ENCODE results near the gene PDZRN3.
A peak's percentile ranks its signal among the peaks of the same experiment; 100 is the strongest.

PDZRN3 gene

DNA sequence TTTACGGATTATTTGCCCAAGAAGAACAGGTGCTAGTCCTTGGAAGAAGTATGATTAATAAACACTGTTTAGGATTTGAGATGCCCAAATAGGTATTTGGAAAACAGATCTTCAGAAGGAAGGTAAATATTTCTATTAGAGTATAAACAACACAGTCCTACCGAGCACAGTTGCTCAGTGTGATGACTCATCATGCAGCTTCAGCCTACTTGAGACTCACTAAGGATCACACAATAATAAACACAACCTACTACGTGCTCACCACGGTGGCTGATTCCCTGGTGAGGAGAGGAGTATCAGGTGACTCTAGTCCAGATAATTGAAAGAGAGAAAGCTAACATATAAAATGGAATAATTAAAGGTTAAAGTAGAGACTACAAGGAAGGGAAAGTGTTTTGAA lies 72.0 kb downstream of the PDZRN3 start:
- Mint-ChIP-seq H3K27ac (peak overlapping the region in 2 of 3 experiments; percentile 32 to 72), H3K4me1 (peaks cover 80% of the 10 kb centered on the region), H3K36me3 (ENCODE audit: low read depth) (peaks cover 9% of the 10 kb centered on the region), H3K4me3 (no peak overlapping the region), H3K9me3 (no peaks in the 10 kb centered on the region), H3K27me3 (ENCODE audit: low read depth) (peaks cover 3% of the 10 kb centered on the region)
- TF ChIP-seq, protein P1, sequence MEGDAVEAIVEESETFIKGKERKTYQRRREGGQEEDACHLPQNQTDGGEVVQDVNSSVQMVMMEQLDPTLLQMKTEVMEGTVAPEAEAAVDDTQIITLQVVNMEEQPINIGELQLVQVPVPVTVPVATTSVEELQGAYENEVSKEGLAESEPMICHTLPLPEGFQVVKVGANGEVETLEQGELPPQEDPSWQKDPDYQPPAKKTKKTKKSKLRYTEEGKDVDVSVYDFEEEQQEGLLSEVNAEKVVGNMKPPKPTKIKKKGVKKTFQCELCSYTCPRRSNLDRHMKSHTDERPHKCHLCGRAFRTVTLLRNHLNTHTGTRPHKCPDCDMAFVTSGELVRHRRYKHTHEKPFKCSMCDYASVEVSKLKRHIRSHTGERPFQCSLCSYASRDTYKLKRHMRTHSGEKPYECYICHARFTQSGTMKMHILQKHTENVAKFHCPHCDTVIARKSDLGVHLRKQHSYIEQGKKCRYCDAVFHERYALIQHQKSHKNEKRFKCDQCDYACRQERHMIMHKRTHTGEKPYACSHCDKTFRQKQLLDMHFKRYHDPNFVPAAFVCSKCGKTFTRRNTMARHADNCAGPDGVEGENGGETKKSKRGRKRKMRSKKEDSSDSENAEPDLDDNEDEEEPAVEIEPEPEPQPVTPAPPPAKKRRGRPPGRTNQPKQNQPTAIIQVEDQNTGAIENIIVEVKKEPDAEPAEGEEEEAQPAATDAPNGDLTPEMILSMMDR (IDR thresholded peaks at IDR 0.05; ENCODE audit: unreplicated experiment in 3 of 3): no peak

DNA sequence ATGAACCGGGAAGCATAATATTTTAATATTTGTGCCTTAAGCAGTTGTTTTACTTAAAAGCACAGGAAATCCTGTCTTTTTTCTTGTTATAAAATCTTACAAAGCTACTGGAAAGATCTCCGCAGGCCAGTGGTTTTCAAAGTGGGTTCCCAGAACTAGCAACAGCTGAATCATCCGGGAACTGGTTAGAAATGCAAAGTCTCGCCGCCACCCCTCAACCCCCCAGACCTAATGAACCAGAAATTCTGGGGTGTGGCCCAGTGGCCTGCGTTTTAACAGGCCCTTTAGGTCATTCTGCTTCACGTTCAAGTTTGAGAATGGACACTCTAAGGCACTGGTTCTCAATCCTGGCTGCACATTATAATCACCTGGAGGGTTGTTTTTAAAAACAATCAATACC lies 74.7 kb downstream of the PDZRN3 start:
- no peaks in the 10 kb centered on the region for H3K9me3 Mint-ChIP-seq
- peaks cover 3% of the 10 kb centered on the region for H3K27me3 Mint-ChIP-seq (ENCODE audit: low read depth)
- TF ChIP-seq, protein P1 (IDR thresholded peaks at IDR 0.05; ENCODE audit: unreplicated experiment in 3 of 3): no peak
- no peak overlapping the region for H3K4me3 Mint-ChIP-seq
- H3K4me1 Mint-ChIP-seq: peaks cover 73% of the 10 kb centered on the region
- peak overlapping the region; percentile 70 to 99 (median 93) for H3K27ac Mint-ChIP-seq
- peaks cover 9% of the 10 kb centered on the region for H3K36me3 Mint-ChIP-seq (ENCODE audit: low read depth)

DNA sequence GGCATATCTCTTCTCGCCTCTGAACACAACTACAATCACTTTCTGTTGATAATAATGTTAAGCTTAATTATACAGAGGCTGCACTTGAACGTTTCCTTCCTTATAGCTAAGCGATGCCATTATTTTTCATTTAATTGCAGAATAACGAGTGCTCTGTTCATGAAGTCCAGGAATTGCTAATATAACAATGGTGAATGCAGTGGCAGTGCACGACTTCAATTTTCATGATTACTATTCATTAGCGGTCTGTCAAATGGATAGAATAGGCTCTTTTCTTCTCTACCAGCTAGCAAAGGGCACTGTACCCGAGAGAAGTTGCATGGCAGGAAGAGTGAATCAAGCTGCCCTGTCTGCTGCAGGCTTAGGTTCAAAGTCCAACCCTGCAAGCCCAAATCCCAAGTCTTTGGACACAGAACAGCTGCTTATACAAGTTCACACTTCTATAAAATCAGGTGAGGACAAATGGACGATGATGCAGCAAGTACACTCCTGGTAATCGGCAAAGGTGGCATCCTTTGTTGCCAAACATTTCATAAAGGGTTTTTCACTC lies 75.6 kb downstream of the PDZRN3 start:
- TF ChIP-seq, protein P1 (IDR thresholded peaks at IDR 0.05; ENCODE audit: unreplicated experiment in 3 of 3): no peak

DNA sequence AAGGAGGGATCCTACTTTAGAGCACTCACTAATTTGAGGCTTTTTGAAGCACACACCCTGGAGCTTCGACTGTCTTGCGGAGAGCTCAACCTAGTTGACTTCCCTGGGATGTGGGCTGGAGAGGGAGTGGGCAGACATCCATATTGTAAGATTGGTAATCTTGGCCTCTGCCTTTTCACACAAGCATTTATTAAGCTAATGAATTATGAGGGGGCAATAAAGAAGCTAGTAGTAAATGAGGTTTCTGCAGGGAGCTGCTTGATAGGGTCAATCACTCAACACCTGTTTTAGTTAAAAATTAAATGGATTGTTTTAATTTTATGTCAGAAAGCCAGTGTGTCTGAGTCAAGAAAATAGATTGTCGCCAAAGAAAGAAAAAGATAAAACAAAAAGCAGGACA lies 76.3 kb downstream of the PDZRN3 start:
- TF ChIP-seq, protein P1 (IDR thresholded peaks at IDR 0.05; ENCODE audit: unreplicated experiment in 3 of 3): no peak
- Mint-ChIP-seq H3K27me3 (ENCODE audit: low read depth) (peaks cover 3% of the 10 kb centered on the region), H3K4me1 (peaks cover 63% of the 10 kb centered on the region), H3K27ac (peak overlapping the region; percentile 93 to 99 (median 96)), H3K9me3 (no peaks in the 10 kb centered on the region), H3K4me3 (peak overlapping the region in 1 of 3 experiments; percentile 29), H3K36me3 (ENCODE audit: low read depth) (peaks cover 9% of the 10 kb centered on the region)

More for the DNA sequence above, 75.6 kb downstream of the PDZRN3 start:
- Mint-ChIP-seq H3K9me3 (no peaks in the 10 kb centered on the region), H3K27ac (peak overlapping the region; percentile 70 to 99 (median 93)), H3K4me1 (peaks cover 68% of the 10 kb centered on the region), H3K27me3 (ENCODE audit: low read depth) (peaks cover 3% of the 10 kb centered on the region), H3K4me3 (no peak overlapping the region), H3K36me3 (ENCODE audit: low read depth) (peaks cover 9% of the 10 kb centered on the region)

DNA sequence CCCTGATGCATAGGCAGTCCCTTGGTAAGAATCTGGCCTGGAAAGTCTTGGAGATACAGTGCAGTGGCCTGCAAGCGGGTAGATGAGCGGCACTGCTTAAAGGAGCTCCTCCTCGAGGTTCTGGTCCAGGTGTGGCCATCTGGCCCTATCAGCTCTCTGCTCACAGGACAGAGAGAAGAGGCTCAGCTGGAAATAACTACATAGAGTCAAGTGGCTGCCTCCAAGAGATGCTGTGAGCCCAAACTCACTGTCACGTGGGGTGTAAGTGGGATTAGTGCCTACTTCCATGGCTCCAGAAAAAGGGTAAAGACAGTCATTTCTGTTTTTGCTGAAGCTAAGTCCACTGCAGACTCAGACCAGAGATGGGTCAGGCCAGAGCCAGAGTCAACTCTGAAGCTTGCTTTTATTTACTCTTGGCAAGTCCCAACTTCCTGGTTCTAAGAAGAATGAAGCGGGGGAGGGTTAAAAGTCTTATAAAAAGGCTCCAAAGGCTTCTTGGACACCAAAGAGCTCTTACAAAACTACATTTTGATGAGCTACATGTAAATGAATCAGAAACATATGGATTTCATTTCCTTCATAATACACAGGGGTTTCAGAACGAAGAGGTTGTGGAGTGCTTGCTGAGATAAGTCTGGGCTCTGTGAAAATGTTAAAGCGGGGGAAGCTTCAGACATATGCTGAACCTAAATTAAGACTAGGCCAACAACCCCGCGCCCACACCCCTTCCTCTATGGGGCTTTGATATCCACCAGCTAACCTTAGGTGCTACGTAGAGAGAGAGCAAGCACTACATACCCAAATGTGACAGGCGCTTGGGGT lies 77.1 kb downstream of the PDZRN3 start:
- Mint-ChIP-seq H3K36me3 (ENCODE audit: low read depth) (peaks cover 6% of the 10 kb centered on the region), H3K27ac (peak overlapping the region; percentile 93 to 99 (median 96)), H3K4me3 (peak overlapping the region in 2 of 3 experiments; percentile 29 to 47), H3K9me3 (no peaks in the 10 kb centered on the region), H3K4me1 (peaks cover 67% of the 10 kb centered on the region), H3K27me3 (ENCODE audit: low read depth) (peaks cover 3% of the 10 kb centered on the region)
- TF ChIP-seq, protein P1 (IDR thresholded peaks at IDR 0.05; ENCODE audit: unreplicated experiment in 3 of 3): no peak
